K562 (cell line): ENCODE data around the gene GNAI3. TPM values are rescaled to one million over a fixed set of nuclear protein-coding genes. Genes with fewer than 3 reads are reported as not detected.
A peak's percentile ranks its signal among the peaks of the same experiment; 100 is the strongest.

Experiments
- E2F6 ChIP-seq, 2 experiments: IDR thresholded peaks; 2 replicates each; pipeline ENCODE4 v1.6.1; 2011; ENCODE audit warnings: borderline replicate concordance in 1 of 2, control low read depth in 1 of 2, low read depth in 1 of 2, low read length in 1 of 2, mild to moderate bottlenecking in 1 of 2, mixed read lengths in 1 of 2, moderate library complexity in 1 of 2; ENCODE audit not compliant: insufficient read depth in 1 of 2, insufficient read length in 1 of 2, poor library complexity in 1 of 2, severe bottlenecking in 1 of 2; ENCODE audit errors: extremely low read depth in 1 of 2
- ELF2 ChIP-seq: fragments of 250-450 bp; sonication (Bioruptor Pico); IDR thresholded peaks from 2 replicates; pipeline ENCODE4 v1.5.0; 2021; ENCODE audit warnings: mild to moderate bottlenecking
- ETV5 ChIP-seq: sonication (generic); formaldehyde crosslinking; IDR thresholded peaks from 2 replicates; pipeline ENCODE4 v1.4.0; 2020; ENCODE audit warnings: low read depth, mild to moderate bottlenecking, missing genetic modification reagents
- HNRNPH1 ChIP-seq: fragments of 200-400 bp; formaldehyde crosslinking; optimal IDR thresholded peaks from 2 replicates; pipeline ENCODE3; 2017; ENCODE audit warnings: low read depth, mild to moderate bottlenecking, low read length, moderate library complexity
- MTA3 ChIP-seq: fragments of 450-650 bp; formaldehyde crosslinking; IDR thresholded peaks from 2 replicates; pipeline ENCODE4 v1.6.1; 2017; ENCODE audit warnings: mild to moderate bottlenecking, borderline replicate concordance
- MYC ChIP-seq, 2 experiments: fragments of 250-450 bp in 1 of 2; sonication (Bioruptor Pico) in 1 of 2; IDR thresholded peaks; 2 replicates each; pipeline versions ENCODE4 v1.5.1 to v1.6.1; 2012 to 2021; ENCODE audit warnings: low read depth in 2 of 2, borderline replicate concordance in 1 of 2, improper control_type of control experiment in 1 of 2, low read length in 1 of 2, mild to moderate bottlenecking in 1 of 2, moderate library complexity in 1 of 2
- NFYB ChIP-seq: IDR thresholded peaks from 2 replicates; pipeline ENCODE4 v1.6.1; 2011; ENCODE audit warnings: mild to moderate bottlenecking, moderate library complexity; ENCODE audit not compliant: insufficient read length; ENCODE audit errors: extremely low read depth
- PML ChIP-seq: IDR thresholded peaks from 2 replicates; pipeline ENCODE4 v1.6.1; 2012; ENCODE audit warnings: low read length, inconsistent platforms
- POLR3A ChIP-seq: IDR thresholded peaks from 2 replicates; pipeline ENCODE4 v1.6.1; 2011; ENCODE audit warnings: borderline replicate concordance, mild to moderate bottlenecking, moderate library complexity; ENCODE audit not compliant: insufficient read length, insufficient read depth; ENCODE audit errors: extremely low read depth
- RBFOX2 ChIP-seq: fragments of 200-400 bp; formaldehyde crosslinking; IDR thresholded peaks from 2 replicates; pipeline ENCODE4 v1.6.1; 2017; ENCODE audit warnings: low read depth, mild to moderate bottlenecking, low read length, moderate library complexity
- TBP ChIP-seq: optimal IDR thresholded peaks from 2 replicates; pipeline ENCODE3; 2011; ENCODE audit warnings: low read depth, low read length, improper control_type of control experiment
- TSHZ1 ChIP-seq: fragments of 250-450 bp; sonication (Bioruptor Pico); IDR thresholded peaks from 2 replicates; pipeline ENCODE4 v1.4.0; 2020; ENCODE audit warnings: mild to moderate bottlenecking, moderate library complexity
- ZBTB43 ChIP-seq: sonication (generic); formaldehyde crosslinking; IDR thresholded peaks from 2 replicates; pipeline ENCODE4 v1.8.0; 2023; ENCODE audit warnings: mild to moderate bottlenecking, missing genetic modification reagents
- ZBTB49 ChIP-seq: sonication (generic); formaldehyde crosslinking; IDR thresholded peaks from 2 replicates; pipeline ENCODE4 v1.8.0; 2022; ENCODE audit warnings: missing genetic modification reagents, mild to moderate bottlenecking, borderline replicate concordance
- polyA plus RNA-seq, 8 experiments: library from polyadenylated mRNA; depleted of rRNA in 4 of 8; stranded (reverse) in 5 of 8; unstranded in 3 of 8; fragments of >200 nt; fragmentation: Nextera tagmentation in 2 of 8; fragmentation: Illumina TruSeq in 1 of 8; extraction: Ambion mirVana in 2 of 8; extraction: Trizol in 1 of 8; gene quantifications; 2 replicates each; pipeline versions ENCODE4 v1.2.1 to v1.2.3, GENCODE V29; 2011 to 2014; ENCODE audit warnings: inconsistent platforms in 1 of 8, missing spikeins in 1 of 8
- total RNA-seq, 7 experiments: library from RNA; depleted of rRNA in 6 of 7; stranded (reverse); fragments of >200 nt in 6 of 7; fragmentation: Illumina TruSeq in 2 of 7; extraction: Trizol in 2 of 7; gene quantifications; 2 replicates each; pipeline versions ENCODE4 v1.2.1 to v1.2.3, GENCODE V29; 2011 to 2021; ENCODE audit warnings: low replicate concordance in 1 of 7

Gene GNAI3
- total and polyA plus RNA-seq, 9 of the 15 experiments (the other 6 are each of a cell fraction or from before 2014, with no cell fraction given) = 6.3 to 13.2 (median 8.9) TPM

- TF ChIP-seq E2F6 (IDR thresholded peaks at IDR 0.05; ENCODE audit: borderline replicate concordance in 1 of 2, extremely low read depth in 1 of 2, insufficient read depth in 1 of 2, insufficient read length in 1 of 2, low read depth in 1 of 2, low read length in 1 of 2, poor library complexity in 1 of 2, severe bottlenecking in 1 of 2) = peak; percentile 15 to 63
- TF ChIP-seq POLR3A = no peak
- peak; percentile 84 for TF ChIP-seq RBFOX2
- TF ChIP-seq MYC (IDR thresholded peaks at IDR 0.05; ENCODE audit: low read depth, low read length) = peak; percentile 61
- no peak; the same call in 1 of the 2 replicates for TF ChIP-seq MYC (CRISPR knock-in tag; IDR thresholded peaks at IDR 0.05; ENCODE audit: borderline replicate concordance, low read depth)
- peak; percentile 96 for TF ChIP-seq ETV5
- peak; percentile 61; the same call in 1 of the 2 replicates for TF ChIP-seq PML
- TF ChIP-seq TBP = peak; percentile 60
- TF ChIP-seq NFYB = no peak
- TF ChIP-seq TSHZ1 (CRISPR knock-in tag) = no peak
- no peak for TF ChIP-seq ZBTB43 (CRISPR knock-in tag)
- peak; percentile 98 for TF ChIP-seq MTA3
- no peak for TF ChIP-seq HNRNPH1
- TF ChIP-seq ZBTB49 (CRISPR knock-in tag) = no peak
- 0 out of 2 replicates have a peak, but pooled peaks have one; percentile 21 for TF ChIP-seq ELF2
Measured at GRCh38 chr1:109655615-109656519, 107.5 kb downstream of the GNAI3 start, which contains the start of gene GSTM4 (continued).
